22Rv1 (cell line): ENCODE data around the gene AIF1.

Experiments used
- H3K27ac ChIP-seq: fragments of 450-650 bp; 2 replicates; pipeline ENCODE4 v1.5.1; 2017
- ZFX ChIP-seq: fragments of 450-650 bp; IDR thresholded peaks from 2 replicates; pipeline ENCODE4 v1.6.1; 2017; ENCODE audit warnings: antibody characterized with exemption, borderline replicate concordance
- TF ChIP-seq, protein P1 (sequence below): fragments of 450-650 bp; IDR thresholded peaks from 2 replicates; pipeline ENCODE4 v1.5.1; 2017; ENCODE audit warnings: mild to moderate bottlenecking

The AIF1 gene

DNA sequence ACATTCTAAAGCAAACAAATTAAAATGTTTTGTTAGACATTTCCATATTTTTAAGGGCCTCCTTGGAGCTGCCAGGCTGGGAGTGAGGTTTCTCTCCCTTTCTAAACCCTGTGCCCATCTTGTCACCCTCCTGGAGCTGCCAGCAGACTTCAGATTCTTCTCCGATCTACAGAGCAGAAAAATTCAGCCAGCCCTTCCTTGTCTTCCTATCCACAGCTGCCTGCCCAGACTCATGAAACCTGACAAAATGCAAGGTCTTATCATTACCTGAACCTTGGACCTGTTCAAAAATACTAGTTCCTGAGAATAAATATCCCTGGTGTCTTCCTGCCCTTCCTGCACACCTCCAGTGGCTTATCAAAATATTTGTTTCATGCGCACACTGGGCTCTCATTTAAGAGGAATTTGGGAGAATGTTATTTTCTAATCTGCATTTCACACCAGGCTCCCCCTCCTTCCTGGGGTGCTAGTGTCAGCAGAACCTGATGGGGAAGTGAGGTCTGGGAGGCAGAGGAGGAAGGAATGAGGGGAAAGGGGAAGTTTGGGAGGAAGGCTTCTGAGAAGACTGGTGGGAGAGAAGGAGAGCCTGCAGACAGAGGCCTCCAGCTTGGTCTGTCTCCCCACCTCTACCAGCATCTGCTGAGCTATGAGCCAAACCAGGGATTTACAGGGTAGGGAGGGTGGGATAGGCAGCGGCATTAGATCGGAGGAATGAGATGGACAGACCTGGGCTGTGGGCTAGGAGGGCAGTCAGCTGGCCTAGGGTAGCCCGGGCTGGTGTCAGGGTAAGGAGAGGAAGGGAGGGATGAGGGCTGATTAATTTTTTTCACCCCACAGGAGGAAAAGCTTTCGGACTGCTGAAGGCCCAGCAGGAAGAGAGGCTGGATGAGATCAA lies at the start of gene AIF1:
Gene AIF1 (plus strand): TSS at position 551 of the 895 bp plus-strand sequence. CDS start 96 bp downstream, at position 647.
- no peak within 1 kb of the TSS for H3K27ac ChIP-seq
- TF ChIP-seq, protein P1, sequence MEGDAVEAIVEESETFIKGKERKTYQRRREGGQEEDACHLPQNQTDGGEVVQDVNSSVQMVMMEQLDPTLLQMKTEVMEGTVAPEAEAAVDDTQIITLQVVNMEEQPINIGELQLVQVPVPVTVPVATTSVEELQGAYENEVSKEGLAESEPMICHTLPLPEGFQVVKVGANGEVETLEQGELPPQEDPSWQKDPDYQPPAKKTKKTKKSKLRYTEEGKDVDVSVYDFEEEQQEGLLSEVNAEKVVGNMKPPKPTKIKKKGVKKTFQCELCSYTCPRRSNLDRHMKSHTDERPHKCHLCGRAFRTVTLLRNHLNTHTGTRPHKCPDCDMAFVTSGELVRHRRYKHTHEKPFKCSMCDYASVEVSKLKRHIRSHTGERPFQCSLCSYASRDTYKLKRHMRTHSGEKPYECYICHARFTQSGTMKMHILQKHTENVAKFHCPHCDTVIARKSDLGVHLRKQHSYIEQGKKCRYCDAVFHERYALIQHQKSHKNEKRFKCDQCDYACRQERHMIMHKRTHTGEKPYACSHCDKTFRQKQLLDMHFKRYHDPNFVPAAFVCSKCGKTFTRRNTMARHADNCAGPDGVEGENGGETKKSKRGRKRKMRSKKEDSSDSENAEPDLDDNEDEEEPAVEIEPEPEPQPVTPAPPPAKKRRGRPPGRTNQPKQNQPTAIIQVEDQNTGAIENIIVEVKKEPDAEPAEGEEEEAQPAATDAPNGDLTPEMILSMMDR = no peak
- TF ChIP-seq ZFX = no peak

DNA sequence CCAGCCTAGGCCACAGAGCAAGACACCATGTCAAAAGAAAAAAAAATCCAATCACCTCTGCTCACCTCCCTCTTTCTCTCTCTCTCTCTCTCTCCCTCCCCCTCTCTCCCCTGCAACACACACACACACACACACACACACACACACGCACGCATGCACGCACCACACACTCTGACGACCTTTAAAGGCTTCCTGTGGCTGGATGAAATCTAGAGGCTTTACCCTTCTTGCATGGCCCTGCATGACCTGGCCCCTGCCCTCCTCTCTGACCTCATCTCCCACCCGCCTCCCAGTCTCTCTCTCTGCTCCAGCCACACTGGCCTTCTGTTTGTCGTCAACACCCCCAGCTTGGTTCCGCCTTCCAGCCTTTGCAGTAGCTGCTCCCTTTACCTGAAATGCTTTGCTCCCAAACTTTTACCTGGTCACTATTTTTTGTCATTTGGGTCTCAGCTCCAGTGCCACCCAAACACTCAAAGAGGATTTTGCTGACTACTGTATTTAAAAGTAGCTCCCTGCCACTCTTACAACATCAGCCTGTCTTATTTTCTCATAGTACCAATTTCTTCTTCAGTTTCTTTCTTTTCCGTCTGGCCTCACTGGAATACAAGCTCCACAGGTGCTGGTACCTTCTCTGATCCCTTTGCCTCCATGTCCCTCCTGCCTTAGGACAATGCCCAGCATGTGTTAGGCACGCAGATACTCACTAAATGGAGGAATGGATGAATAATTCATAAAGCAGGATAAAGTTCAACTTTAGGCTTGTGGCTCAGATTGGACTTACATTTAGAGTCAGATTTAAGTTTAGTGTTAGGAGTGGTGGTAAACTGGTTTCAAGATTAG lies 47.3 kb upstream of the AIF1 start:
- TF ChIP-seq, protein P1 = no peak
- no peak for TF ChIP-seq ZFX
- no peak overlapping the region for H3K27ac ChIP-seq

DNA sequence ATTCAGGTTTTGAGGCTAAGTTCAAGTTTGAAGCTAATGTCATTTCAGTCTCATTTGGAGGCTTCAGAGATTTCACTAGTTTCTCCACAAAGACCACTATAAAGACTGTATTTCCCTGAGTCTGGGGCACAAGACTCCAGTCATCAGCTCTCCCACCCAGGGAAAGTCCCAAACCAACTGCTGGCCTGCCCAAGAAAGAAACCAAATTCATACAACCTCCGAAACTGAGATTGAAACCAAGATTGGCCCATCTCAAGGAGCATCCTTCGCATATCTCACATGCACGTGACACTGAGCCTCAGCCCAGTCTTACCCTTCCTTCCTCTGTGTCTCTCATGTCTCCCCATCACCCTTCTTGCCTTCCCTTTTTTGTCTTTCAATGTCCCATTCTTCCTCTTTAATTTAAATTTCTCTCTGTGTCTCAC lies 46.5 kb upstream of the AIF1 start:
- TF ChIP-seq ZFX = no peak
- TF ChIP-seq, protein P1 = no peak
- H3K27ac ChIP-seq = no peak overlapping the region

DNA sequence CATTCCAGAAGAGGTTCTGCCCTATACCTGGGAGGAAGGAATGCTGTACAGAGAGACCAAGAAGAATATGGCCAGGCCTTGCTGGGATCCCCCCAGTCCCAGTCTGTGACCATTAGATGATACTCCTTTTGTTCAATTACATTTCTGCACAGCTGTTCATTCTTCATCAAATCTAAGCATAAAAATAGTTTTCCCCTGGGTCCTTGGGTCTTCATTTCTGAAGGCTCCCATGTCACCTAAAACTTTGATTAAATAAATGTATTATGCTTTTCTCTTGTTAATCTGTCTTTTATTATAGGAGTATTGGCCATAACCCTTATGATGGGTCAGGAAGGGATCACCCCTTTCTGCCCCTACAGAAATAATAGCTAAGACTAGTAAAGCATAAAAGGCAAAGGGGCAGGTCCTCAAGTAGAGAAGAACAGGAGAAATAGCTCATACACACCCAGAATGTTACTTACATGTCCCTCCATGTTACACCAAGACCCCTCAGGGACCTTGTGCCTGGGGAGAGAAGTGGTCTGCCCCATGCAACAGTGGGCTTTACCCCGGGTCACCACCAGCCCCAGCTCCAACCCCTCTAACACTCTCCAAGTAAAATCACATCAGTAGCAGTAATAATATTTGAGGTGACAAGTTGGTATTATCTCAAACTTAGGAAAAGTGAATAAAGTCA lies 45.0 kb upstream of the AIF1 start:
- TF ChIP-seq ZFX = no peak
- TF ChIP-seq, protein P1 = no peak
- H3K27ac ChIP-seq = no peak overlapping the region

DNA sequence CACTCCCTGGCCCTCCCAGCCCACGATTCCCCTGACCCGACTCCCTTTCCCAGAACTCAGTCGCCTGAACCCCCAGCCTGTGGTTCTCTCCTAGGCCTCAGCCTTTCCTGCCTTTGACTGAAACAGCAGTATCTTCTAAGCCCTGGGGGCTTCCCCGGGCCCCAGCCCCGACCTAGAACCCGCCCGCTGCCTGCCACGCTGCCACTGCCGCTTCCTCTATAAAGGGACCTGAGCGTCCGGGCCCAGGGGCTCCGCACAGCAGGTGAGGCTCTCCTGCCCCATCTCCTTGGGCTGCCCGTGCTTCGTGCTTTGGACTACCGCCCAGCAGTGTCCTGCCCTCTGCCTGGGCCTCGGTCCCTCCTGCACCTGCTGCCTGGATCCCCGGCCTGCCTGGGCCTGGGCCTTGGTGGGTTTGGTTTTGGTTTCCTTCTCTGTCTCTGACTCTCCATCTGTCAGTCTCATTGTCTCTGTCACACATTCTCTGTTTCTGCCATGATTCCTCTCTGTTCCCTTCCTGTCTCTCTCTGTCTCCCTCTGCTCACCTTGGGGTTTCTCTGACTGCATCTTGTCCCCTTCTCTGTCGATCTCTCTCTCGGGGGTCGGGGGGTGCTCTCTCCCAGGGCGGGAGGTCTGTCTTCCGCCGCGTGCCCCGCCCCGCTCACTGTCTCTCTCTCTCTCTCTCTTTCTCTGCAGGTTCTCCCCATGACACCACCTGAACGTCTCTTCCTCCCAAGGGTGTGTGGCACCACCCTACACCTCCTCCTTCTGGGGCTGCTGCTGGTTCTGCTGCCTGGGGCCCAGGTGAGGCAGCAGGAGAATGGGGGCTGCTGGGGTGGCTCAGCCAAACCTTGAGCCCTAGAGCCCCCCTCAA lies 42.8 kb upstream of the AIF1 start, which contains the start of gene LTA:
Gene LTA (plus strand): TSS at position 249 of the 871 bp plus-strand sequence. CDS start 454 bp downstream, at position 703.
- no peak for TF ChIP-seq ZFX
- TF ChIP-seq, protein P1 = no peak
- H3K27ac ChIP-seq = no peak within 1 kb of the TSS
